Measurements from ENCODE around the gene CASZ1. TPM values are rescaled to one million over a fixed set of nuclear protein-coding genes. Genes with fewer than 3 reads are reported as not detected.

Gene CASZ1
- total RNA-seq, 2 donors from 2014 or later: 44.3 to 50.3 TPM

- Histone ChIP-seq H3K27ac (peak overlapping the region; percentile 72 to 86), H3K36me3 (no peaks in the 10 kb centered on the region)
These were observed 116.0 kb downstream of the CASZ1 start for GRCh38 chr1:10680487-10680886.

GRCh38 chr1:10679496-10680220, 116.8 kb downstream of the CASZ1 start:
- no peaks in the 10 kb centered on the region for H3K36me3 ChIP-seq
- H3K27me3 ChIP-seq: no peaks in the 10 kb centered on the region
- no peaks in the 10 kb centered on the region for H3K9me3 ChIP-seq
- H3K4me1 ChIP-seq: peaks cover 0 to 100% of the 10 kb centered on the region in 2 donors
- TF ChIP-seq CTCF (IDR thresholded peaks at IDR 0.05): no peak
- peak overlapping the region in 1 of 2 donors; percentile 72 for H3K27ac ChIP-seq
- no peak for DNase-seq (ENCODE audit: low spot score)
- no peak overlapping the region for H3K4me3 ChIP-seq

More at GRCh38 chr1:10680487-10680886, 116.0 kb downstream of the CASZ1 start:
- Histone ChIP-seq H3K9me3 (no peaks in the 10 kb centered on the region), H3K4me3 (no peak overlapping the region), H3K4me1 (peaks cover 0 to 100% of the 10 kb centered on the region in 2 donors), H3K27me3 (no peaks in the 10 kb centered on the region)
- no peak for TF ChIP-seq CTCF (IDR thresholded peaks at IDR 0.05)
- no peak for DNase-seq (ENCODE audit: low spot score)

GRCh38 chr1:10678852-10679251, 117.6 kb downstream of the CASZ1 start:
- no peaks in the 10 kb centered on the region for H3K9me3 ChIP-seq
- H3K4me3 ChIP-seq: no peak overlapping the region
- TF ChIP-seq CTCF (IDR thresholded peaks at IDR 0.05): no peak
- H3K4me1 ChIP-seq: peaks cover 0 to 98% of the 10 kb centered on the region in 2 donors
- H3K27me3 ChIP-seq: no peaks in the 10 kb centered on the region
- DNase-seq (ENCODE audit: low spot score): no peak
- peak overlapping the region; percentile 72 to 85 for H3K27ac ChIP-seq
- no peaks in the 10 kb centered on the region for H3K36me3 ChIP-seq

GRCh38 chr1:10678402-10678801, 118.0 kb downstream of the CASZ1 start:
- no peak for DNase-seq (ENCODE audit: low spot score)
- Histone ChIP-seq H3K4me3 (no peak overlapping the region), H3K27ac (peak overlapping the region; percentile 72 to 85), H3K36me3 (no peaks in the 10 kb centered on the region), H3K27me3 (no peaks in the 10 kb centered on the region), H3K4me1 (peaks cover 0 to 98% of the 10 kb centered on the region in 2 donors), H3K9me3 (no peaks in the 10 kb centered on the region)
- no peak for TF ChIP-seq CTCF (IDR thresholded peaks at IDR 0.05)

GRCh38 chr1:10677491-10678391, 118.7 kb downstream of the CASZ1 start:
- Histone ChIP-seq H3K36me3 (no peaks in the 10 kb centered on the region), H3K27me3 (no peaks in the 10 kb centered on the region), H3K4me3 (no peak overlapping the region), H3K9me3 (no peaks in the 10 kb centered on the region), H3K4me1 (peaks cover 0 to 98% of the 10 kb centered on the region in 2 donors), H3K27ac (peak overlapping the region; percentile 72 to 85)
- DNase-seq (ENCODE audit: low spot score): no peak
- TF ChIP-seq CTCF (IDR thresholded peaks at IDR 0.05): no peak
